Gastroesophageal sphincter (tissue), 4 donors: Measurements from ENCODE around the gene SPOP. TPM values are rescaled to one million over a fixed set of nuclear protein-coding genes. Genes with fewer than 3 reads are reported as not detected.

Experiments used
- total RNA-seq, 4 donors: library from RNA; depleted of rRNA; stranded (reverse); fragments of >200 nt; gene quantifications; one replicate each; pipeline ENCODE4 v1.1.0, GENCODE V29; 2016

Gene SPOP
- total RNA-seq, 4 donors from 2014 or later: 159 to 268 (median 176) TPM

Other genes with a start within 250 kb of the SPOP start
- 10 to 100 TPM; 10.6 to 21.3 (median 16.1) TPM for gene NGFR, start 182.8 kb downstream of the SPOP start, total RNA-seq
- gene NXPH3, start 102.2 kb downstream of the SPOP start, total RNA-seq: 10 to 100 TPM; 24.4 to 26.4 (median 25.0) TPM
- gene SLC35B1, start 29.9 kb upstream of the SPOP start, total RNA-seq: 10 to 100 TPM; 17.9 to 35.6 (median 19.5) TPM
- 10 to 100 TPM; 12.4 to 39.5 (median 19.8) TPM for gene FAM117A, start 86.0 kb upstream of the SPOP start, total RNA-seq
- gene KAT7, start 110.6 kb upstream of the SPOP start, total RNA-seq: 10 to 100 TPM; 37.7 to 54.1 (median 46.1) TPM
- gene TAC4, start 170.0 kb upstream of the SPOP start, total RNA-seq: not detected